ENCODE results near the gene CENPA. TPM values are rescaled to one million over a fixed set of nuclear protein-coding genes. Genes with fewer than 3 reads are reported as not detected.

CENPA gene
- total RNA-seq, result 5.2 and 6.7 TPM in 2 replicates

DNA sequence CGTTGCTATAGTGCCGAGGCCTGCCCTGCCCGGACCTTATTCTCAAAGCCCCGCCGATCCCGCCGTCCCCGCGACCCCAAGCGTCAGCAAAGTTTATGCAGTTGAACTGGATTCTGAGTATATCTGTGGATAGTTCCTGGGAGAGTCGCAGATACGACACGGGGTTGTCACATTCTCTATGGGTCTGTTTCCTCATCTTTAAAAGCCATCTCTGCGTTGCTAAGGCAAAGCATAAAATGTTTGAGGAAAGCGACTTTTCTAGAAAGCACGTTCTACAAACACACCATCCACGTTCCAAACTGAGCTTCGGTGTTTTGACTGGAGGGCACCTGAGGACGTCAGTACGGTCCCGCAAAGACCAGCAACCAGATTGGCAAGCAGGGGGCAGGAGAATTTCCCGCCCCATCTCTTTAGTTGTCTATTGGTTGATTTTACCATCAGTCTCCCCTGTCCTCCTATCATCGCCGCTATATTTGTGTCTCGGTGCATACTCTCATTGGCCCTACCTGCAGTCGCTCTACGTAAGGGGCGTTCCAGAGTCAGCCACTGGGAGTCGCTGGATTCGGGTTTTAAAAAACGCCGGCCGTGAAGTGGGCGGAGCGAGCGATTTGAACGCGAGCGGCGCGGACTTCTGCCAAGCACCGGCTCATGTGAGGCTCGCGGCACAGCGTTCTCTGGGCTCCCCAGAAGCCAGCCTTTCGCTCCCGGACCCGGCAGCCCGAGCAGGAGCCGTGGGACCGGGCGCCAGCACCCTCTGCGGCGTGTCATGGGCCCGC is at the start of gene CENPA:
TSS of gene CENPA (plus strand) at position 626 of the 776 bp plus-strand sequence. CDS start at position 767, 141 bp downstream.

DNA sequence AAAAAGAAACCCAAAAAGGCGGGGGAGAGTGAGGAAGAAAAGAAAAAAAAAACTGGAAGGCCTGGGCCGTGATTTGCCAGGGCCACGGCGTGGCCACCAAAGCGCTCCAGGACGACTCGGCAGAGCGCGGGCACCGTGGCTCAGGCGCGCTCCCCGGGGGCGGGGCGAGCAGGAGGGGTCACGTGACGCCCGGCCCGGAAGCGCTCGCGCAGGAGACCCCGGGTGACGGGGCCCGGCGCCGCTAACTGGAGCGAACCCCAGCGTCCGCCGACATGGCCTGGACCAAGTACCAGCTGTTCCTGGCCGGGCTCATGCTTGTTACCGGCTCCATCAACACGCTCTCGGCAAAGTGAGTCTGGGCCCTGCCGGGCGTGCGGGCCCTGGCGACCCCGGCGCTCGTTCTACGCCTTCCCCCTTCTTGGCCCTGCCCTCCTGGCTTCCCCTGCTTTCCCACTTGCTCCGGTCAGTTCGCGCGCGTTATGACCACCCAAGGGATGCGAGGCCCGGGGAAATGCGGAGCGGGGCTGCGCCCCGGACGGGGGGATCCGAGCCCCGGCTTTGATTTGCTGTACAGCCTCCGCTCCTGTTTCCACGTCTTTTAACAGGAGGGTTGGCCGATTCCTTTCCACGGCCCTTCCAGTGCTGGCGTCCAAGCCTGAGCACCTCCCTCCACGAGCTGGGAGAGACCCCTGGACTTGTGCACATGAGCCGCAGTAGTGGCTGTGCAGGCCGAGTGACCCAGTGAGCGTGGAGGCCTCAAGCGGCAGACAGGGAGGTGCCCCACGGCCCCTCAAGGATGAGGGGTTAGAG is 21.6 kb upstream of the CENPA start, which contains the start of gene SLC35F6:
TSS of gene SLC35F6 (plus strand) at position 207 of the 810 bp plus-strand sequence. CDS start at position 273, 66 bp downstream.

Other genes starting within 250 kb of the CENPA start
- gene CIB4, start 144.7 kb upstream of the CENPA start, total RNA-seq, result not detected in 2 replicates
- gene KCNK3, start 93.3 kb upstream of the CENPA start, total RNA-seq, result not detected in 2 replicates
- 64.1 and 73.2 TPM in 2 replicates for gene SLC35F6, start 21.8 kb upstream of the CENPA start, total RNA-seq
- not detected in 2 replicates for gene DPYSL5, start 62.1 kb downstream of the CENPA start, total RNA-seq
- 1.5 and 2.9 TPM in 2 replicates for gene MAPRE3, start 184.6 kb downstream of the CENPA start, total RNA-seq
- gene TMEM214, start 246.9 kb downstream of the CENPA start, total RNA-seq, result 53.2 and 73.8 TPM in 2 replicates